IMR-90 (cell line): ENCODE data around the gene ZNRD2. TPM values are rescaled to one million over a fixed set of nuclear protein-coding genes. Genes with fewer than 3 reads are reported as not detected.
"Not testable (repeated sequence)": the region's sequence is repeated elsewhere in the genome, so short reads cannot be mapped to it uniquely, and the experiment has no call there.

Experiments
- ATAC-seq: fragments of 200-7000 bp; cut with Tn5 transposase; 2 replicates; pipeline ENCODE4 v1.9.1; 2020; ENCODE audit warnings: low read depth, mild to moderate bottlenecking, moderate library complexity
- BruUV-seq: library from RNA; stranded (reverse); fragments of 400-500 nt; replicated peaks from 2 replicates; lab custom pipeline; 2021; lab: Mats Ljungman, UMichigan
- CTCF ChIA-PET: fragments of 300-600 bp; formaldehyde crosslinking; extraction: SDS; loops from one replicate; lab custom pipeline; 2021; ENCODE audit warnings: antibody characterized with exemption; lab: Yijun Ruan, JAX
- POLR2A ChIA-PET: fragments of 300-600 bp; sonication (Branson Sonifier 250); formaldehyde crosslinking; loops from one replicate; lab custom pipeline; 2022; ENCODE audit warnings: antibody characterized with exemption; ENCODE audit not compliant: unreplicated experiment; lab: Charles Lee
- DNase-seq: peaks from one replicate; pipeline ENCODE4 v3.0.0; 2013
- H2AFZ ChIP-seq: replicated peaks from 2 replicates; pipeline ENCODE3; 2013; ENCODE audit warnings: low read length, mild to moderate bottlenecking; ENCODE audit not compliant: poor library complexity
- H2AK5ac ChIP-seq: 2 replicates; pipeline ENCODE4 v1.6.1; 2013; ENCODE audit warnings: low read depth, low read length, inconsistent platforms
- H2AK9ac ChIP-seq: replicated peaks from 2 replicates; pipeline ENCODE3; 2013; ENCODE audit warnings: mild to moderate bottlenecking, low read depth, low read length, moderate library complexity; ENCODE audit not compliant: poor library complexity
- H2BK120ac ChIP-seq: 2 replicates; pipeline ENCODE4 v1.6.1; 2013; ENCODE audit warnings: low read depth, low read length, inconsistent platforms
- H2BK15ac ChIP-seq: 3 replicates; pipeline ENCODE4 v1.6.1; 2013; ENCODE audit warnings: low read depth, low read length, inconsistent platforms
- H2BK20ac ChIP-seq: 2 replicates; pipeline ENCODE4 v1.6.1; 2013; ENCODE audit warnings: low read depth, mild to moderate bottlenecking, inconsistent platforms, low read length, moderate library complexity
- H2BK5ac ChIP-seq: 2 replicates; pipeline ENCODE4 v1.6.1; 2013; ENCODE audit warnings: mild to moderate bottlenecking, low read depth, low read length, inconsistent platforms; ENCODE audit not compliant: poor library complexity, severe bottlenecking
- H3K14ac ChIP-seq: replicated peaks from 2 replicates; pipeline ENCODE4 v1.6.1; 2013; ENCODE audit warnings: low read depth, low read length, inconsistent platforms
- H3K18ac ChIP-seq: 2 replicates; pipeline ENCODE4 v1.6.1; 2013; ENCODE audit warnings: low read depth, low read length, control low read depth
- H3K23ac ChIP-seq: 2 replicates; pipeline ENCODE4 v1.6.1; 2013; ENCODE audit warnings: low read depth, low read length, inconsistent platforms
- H3K27ac ChIP-seq: 2 replicates; pipeline ENCODE4 v1.5.1; 2013; ENCODE audit warnings: mild to moderate bottlenecking, control low read depth, low read length; ENCODE audit not compliant: insufficient read depth
- H3K27me3 ChIP-seq: 2 replicates; pipeline ENCODE4 v1.6.1; 2013; ENCODE audit warnings: low read length; ENCODE audit not compliant: control insufficient read depth, insufficient read depth
- H3K36me3 ChIP-seq: 2 replicates; pipeline ENCODE4 v1.6.1; 2013; ENCODE audit warnings: low read length, mixed read lengths; ENCODE audit not compliant: control insufficient read depth, insufficient read depth
- H3K4ac ChIP-seq: 2 replicates; pipeline ENCODE4 v1.6.1; 2013; ENCODE audit warnings: low read depth, low read length, inconsistent platforms
- H3K4me1 ChIP-seq: 2 replicates; pipeline ENCODE4 v1.6.1; 2013; ENCODE audit warnings: low read length, mixed read lengths; ENCODE audit not compliant: control insufficient read depth, insufficient read depth
- H3K4me2 ChIP-seq: 2 replicates; pipeline ENCODE4 v1.6.1; 2013; ENCODE audit warnings: low read depth, mild to moderate bottlenecking, control low read depth, low read length, moderate library complexity
- H3K4me3 ChIP-seq: 2 replicates; pipeline ENCODE4 v1.5.1; 2013; ENCODE audit warnings: low read depth, mild to moderate bottlenecking, control low read depth, low read length, moderate library complexity; ENCODE audit not compliant: insufficient read depth
- H3K56ac ChIP-seq: 2 replicates; pipeline ENCODE4 v1.6.1; 2013; ENCODE audit warnings: low read length, inconsistent platforms; ENCODE audit not compliant: insufficient read depth; ENCODE audit errors: extremely low read depth
- H3K79me1 ChIP-seq, 2 experiments: 2 replicates each; pipeline ENCODE4 v1.6.1; 2013; ENCODE audit warnings: low read length in 2 of 2, inconsistent platforms in 1 of 2, low read depth in 1 of 2
- H3K9ac ChIP-seq: 2 replicates; pipeline ENCODE4 v1.6.1; 2013; ENCODE audit warnings: low read depth, low read length, control low read depth
- H3K9me1 ChIP-seq: 2 replicates; pipeline ENCODE4 v1.6.1; 2013; ENCODE audit warnings: low read length, inconsistent platforms; ENCODE audit not compliant: insufficient read depth
- H3K9me3 ChIP-seq: 2 replicates; pipeline ENCODE4 v1.6.1; 2013; ENCODE audit warnings: low read length; ENCODE audit not compliant: control insufficient read depth, insufficient read depth
- H4K20me1 ChIP-seq: 2 replicates; pipeline ENCODE4 v1.6.1; 2013; ENCODE audit warnings: low read length, inconsistent platforms; ENCODE audit not compliant: insufficient read depth
- H4K5ac ChIP-seq: 2 replicates; pipeline ENCODE4 v1.6.1; 2013; ENCODE audit warnings: mild to moderate bottlenecking, low read depth, low read length, control low read depth
- H4K8ac ChIP-seq, 2 experiments: 2 replicates each; pipeline ENCODE4 v1.6.1; 2013; ENCODE audit warnings: low read depth in 2 of 2, low read length in 2 of 2, control low read depth in 1 of 2, inconsistent platforms in 1 of 2
- H4K91ac ChIP-seq: 2 replicates; pipeline ENCODE4 v1.6.1; 2013; ENCODE audit warnings: low read depth, low read length, inconsistent platforms; ENCODE audit not compliant: insufficient read depth
- WGBS, 2 experiments: methylation state at CpG; one replicate each; pipeline versions ENCODE4 v1.1.5 to v1.1.7; 2013; ENCODE audit warnings: missing lambda C conversion rate in 2 of 2; ENCODE audit not compliant: insufficient read length in 1 of 2; ENCODE audit errors: extremely low coverage in 2 of 2; 5-methylcytosine and 5-hydroxymethylcytosine counted together
- dilution Hi-C: fragments of 300-500 bp; cut with HindIII; formaldehyde crosslinking; loops from one replicate; pipeline ENCODE4 v1.14.3; 2018; ENCODE audit warnings: low sequenced_read_pairs; ENCODE audit not compliant: unreplicated experiment
- in situ Hi-C: fragments of 300-500 bp; cut with MboI; formaldehyde crosslinking; loops from 3 replicates; pipeline ENCODE4 v1.14.3; 2019; ENCODE audit warnings: low sequenced_read_pairs, inconsistent platforms, mixed read lengths
- intact Hi-C: fragments of 100-400 bp; cut with micrococcal nuclease; formaldehyde crosslinking; loops from 2 replicates; pipeline ENCODE4 v1.10.0; 2022
- polyA plus RNA-seq, 3 experiments: library from polyadenylated mRNA; depleted of rRNA; stranded (reverse); fragments of >200 nt; gene quantifications; 2 replicates each; pipeline ENCODE4 v1.2.3, GENCODE V29; 2012; ENCODE audit warnings: low replicate concordance in 1 of 3
- total RNA-seq: library from RNA; depleted of rRNA; stranded (reverse); fragments of >200 nt; gene quantifications from 2 replicates; pipeline ENCODE4 v1.2.3, GENCODE V29; 2012

ZNRD2 gene
- total and polyA plus RNA-seq, 2 of the 4 experiments (the other 2 are of a cell fraction): 75.6 to 90.3 TPM

DNA sequence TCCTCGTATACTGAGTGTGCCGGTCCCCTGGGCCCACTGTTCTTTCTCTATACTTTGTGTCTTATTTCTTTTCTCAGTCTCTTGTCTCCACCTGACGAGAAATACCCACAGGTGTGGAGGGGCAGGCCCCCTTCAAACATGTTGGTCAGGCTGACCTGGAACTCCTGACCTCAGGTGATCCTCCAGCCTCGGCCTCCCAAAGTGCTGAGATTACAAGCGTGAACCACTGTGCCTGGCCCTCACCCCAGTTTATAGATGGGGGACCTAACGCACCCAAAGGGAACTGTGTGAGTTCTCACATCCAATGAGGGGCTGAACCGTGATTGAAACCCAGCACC lies 46.7 kb upstream of the ZNRD2 start:
- in situ Hi-C loops: not testable (repeated sequence)

More for the DNA sequence above, 46.7 kb upstream of the ZNRD2 start:
- H3K18ac ChIP-seq, BruUV-seq, H3K4ac ChIP-seq, CTCF ChIA-PET, H3K27ac ChIP-seq, H3K14ac ChIP-seq, H2BK20ac ChIP-seq, dilution Hi-C loops, H3K9ac ChIP-seq, H4K91ac ChIP-seq, H3K9me1 ChIP-seq, H2BK120ac ChIP-seq, ATAC-seq, H4K5ac ChIP-seq, H3K4me3 ChIP-seq, H2BK15ac ChIP-seq, H2AK9ac ChIP-seq, H3K56ac ChIP-seq, H3K9me3 ChIP-seq, H3K4me2 ChIP-seq, H4K8ac ChIP-seq, DNase-seq, H3K27me3 ChIP-seq, POLR2A ChIA-PET, H2BK5ac ChIP-seq, intact Hi-C loops: not testable (repeated sequence)
- Histone ChIP-seq H3K23ac (peak overlapping the region; percentile 24; the same call in 1 of the 2 replicates), H3K4me1 (peaks cover 12% of the 10 kb centered on the region), H4K20me1 (peaks cover 19% of the 10 kb centered on the region; the same call in 1 of the 2 replicates), H2AFZ (peak overlapping the region; percentile 18), H3K36me3 (peaks cover 17% of the 10 kb centered on the region), H2AK5ac (peak overlapping the region; percentile 31; the same call in 1 of the 2 replicates), H3K79me1 (peaks cover 15 to 37% of the 10 kb centered on the region in 2 experiments; a peak in 3 of 4 replicates)
- 96% methylated on average over 4 of the region's 7 CpGs; no CpG with 5 or more reads in 1 of the 2 experiments for WGBS, 2 experiments
